GM12878 (cell line): ENCODE measurements around the gene ADRA2B. TPM values are rescaled to one million over a fixed set of nuclear protein-coding genes. Genes with fewer than 3 reads are reported as not detected.

Experiments
- ATAC-seq: fragments of 200-7000 bp; cut with Tn5 transposase; 3 replicates; pipeline ENCODE4 v1.9.1; 2020; ENCODE audit warnings: mild to moderate bottlenecking, moderate library complexity
- BruUV-seq: library from RNA; stranded (reverse); fragments of 400-500 nt; replicated peaks from 2 replicates; lab custom pipeline; 2021; lab: Mats Ljungman, UMichigan
- CTCF ChIA-PET: fragments of 300-600 bp; sonication (Branson Sonifier 250); formaldehyde crosslinking; extraction: SDS; loops from one replicate; lab custom pipeline; 2021; ENCODE audit warnings: inconsistent platforms; lab: Yijun Ruan, JAX
- POLR2A ChIA-PET: fragments of 350-600 bp; formaldehyde crosslinking; extraction: SDS; loops from one replicate; lab custom pipeline; 2021; ENCODE audit warnings: inconsistent platforms; lab: Charles Lee
- RAD21 ChIA-PET: fragments of 300-600 bp; sonication (Branson Sonifier 250); formaldehyde crosslinking; loops from one replicate; lab custom pipeline; 2023; ENCODE audit warnings: antibody characterized with exemption; ENCODE audit not compliant: unreplicated experiment; lab: Charles Lee
- SMC1A ChIA-PET: fragments of 300-600 bp; sonication (Branson Sonifier 250); formaldehyde crosslinking; loops from one replicate; lab custom pipeline; 2023; ENCODE audit not compliant: unreplicated experiment, uncharacterized antibody; lab: Charles Lee
- DNase-seq: peaks from one replicate; pipeline ENCODE4 v3.0.0-alpha.2; 2011; ENCODE audit warnings: low read depth, low spot score
- FAIRE-seq: peaks from 3 replicates; lab custom pipeline; 2011; peaks lifted over from hg19 to GRCh38; lab: Jason Lieb, UNC
- H2AFZ ChIP-seq: 2 replicates; pipeline ENCODE4 v1.6.0; 2011; ENCODE audit warnings: low read depth, low read length, control low read depth; ENCODE audit not compliant: control insufficient read depth
- H3K27ac ChIP-seq: 2 replicates; pipeline ENCODE4 v1.5.1; 2011; ENCODE audit warnings: control low read depth; ENCODE audit not compliant: control insufficient read depth, insufficient read depth
- H3K27me3 ChIP-seq, 2 experiments: replicated peaks in 1 of 2; 2 replicates each; pipeline versions ENCODE4 v1.6.0 to v1.6.1; 2011; ENCODE audit warnings: low read length in 1 of 2; ENCODE audit not compliant: control insufficient read depth in 2 of 2, insufficient read depth in 2 of 2
- H3K36me3 ChIP-seq, 2 experiments: 2 replicates each; pipeline ENCODE4 v1.5.1; 2011; ENCODE audit warnings: low read length in 1 of 2; ENCODE audit not compliant: control insufficient read depth in 2 of 2, insufficient read depth in 2 of 2
- H3K4me1 ChIP-seq: 2 replicates; pipeline ENCODE4 v1.6.1; 2011; ENCODE audit warnings: mild to moderate bottlenecking, low read length, moderate library complexity, mixed read lengths; ENCODE audit not compliant: control insufficient read depth, insufficient read depth
- H3K4me2 ChIP-seq: 2 replicates; pipeline ENCODE4 v1.6.0; 2011; ENCODE audit warnings: control low read depth; ENCODE audit not compliant: control insufficient read depth, insufficient read depth
- H3K4me3 ChIP-seq: fragments of 200-600 bp; sonication (generic); 2 replicates; pipeline ENCODE4 v1.5.1; 2016
- H3K79me2 ChIP-seq: 2 replicates; pipeline ENCODE4 v1.6.0; 2011; ENCODE audit warnings: low read length; ENCODE audit not compliant: control insufficient read depth, insufficient read depth
- H3K9ac ChIP-seq: 2 replicates; pipeline ENCODE4 v1.8.0; 2011; ENCODE audit warnings: low read length, control low read depth, mixed read lengths; ENCODE audit not compliant: control insufficient read depth, insufficient read depth
- H3K9me3 ChIP-seq: replicated peaks from 3 replicates; pipeline ENCODE4 v1.5.1; 2011; ENCODE audit warnings: mild to moderate bottlenecking, low read length; ENCODE audit not compliant: control insufficient read depth, insufficient read depth
- H4K20me1 ChIP-seq: 2 replicates; pipeline ENCODE4 v1.6.0; 2011; ENCODE audit not compliant: control insufficient read depth, insufficient read depth
- E2F4 ChIP-seq: IDR thresholded peaks from 2 replicates; pipeline ENCODE4 v1.6.1; 2012; ENCODE audit warnings: low read depth, low read length, improper control_type of control experiment
- WGBS: methylation state at CpG from one replicate; pipeline ENCODE4 v1.1.6; 2016; ENCODE audit warnings: low lambda C conversion rate; ENCODE audit not compliant: insufficient replicate concordance, insufficient coverage; ENCODE audit errors: missing lambda C conversion rate; 5-methylcytosine and 5-hydroxymethylcytosine counted together
- in situ Hi-C: fragments of 300-500 bp; cut with MboI; formaldehyde crosslinking; loops from 9 replicates; pipeline ENCODE4 v1.14.3; 2018; ENCODE audit warnings: mixed read lengths
- intact Hi-C: fragments of 100-400 bp; cut with micrococcal nuclease; formaldehyde crosslinking; loops from one replicate; pipeline ENCODE4 v1.14.2; 2022; ENCODE audit not compliant: unreplicated experiment
- polyA plus RNA-seq, 11 experiments: library from polyadenylated mRNA; depleted of rRNA in 4 of 11; unstranded in 6 of 11; stranded (reverse) in 5 of 11; fragments of >200 nt; fragmentation: Nextera tagmentation in 4 of 11; fragmentation: Illumina TruSeq in 1 of 11; extraction: Ambion mirVana in 4 of 11; extraction: Trizol in 1 of 11; gene quantifications; 1 replicate in 1 of 11; 2 replicates in 10 of 11; pipeline versions ENCODE4 v1.2.1 to v1.2.3, GENCODE V29; 2011 to 2016; ENCODE audit warnings: inconsistent platforms in 2 of 11, missing spikeins in 2 of 11, low read depth in 1 of 11
- total RNA-seq, 4 experiments: library from RNA; depleted of rRNA in 3 of 4; stranded (reverse); fragments of >200 nt in 3 of 4; fragmentation: Illumina TruSeq in 1 of 4; extraction: Trizol in 1 of 4; gene quantifications; 2 replicates each; pipeline versions ENCODE4 v1.2.1 to v1.2.3, GENCODE V29; 2013 to 2021

The ADRA2B gene
- total and polyA plus RNA-seq, 10 of the 15 experiments (the other 5 are each of a cell fraction or from before 2014, with no cell fraction given) = 0.01 to 0.10 (median 0.04) TPM; not detected in 6

GRCh38 chr2:96150791-96151594 is 34.6 kb upstream of the ADRA2B start:
- in situ Hi-C loops (no loop called here), intact Hi-C loops (no loop called here)
- H3K9me3 ChIP-seq = no peaks in the 10 kb centered on the region
- no peak overlapping the region for H3K4me3 ChIP-seq
- no peak overlapping the region for H3K9ac ChIP-seq
- CTCF ChIA-PET = interaction anchor here (1.0 to 1.6 kb wide), 2 partner anchors 8 to 13 kb away, joined by 3 to 4 read pairs; no protein-coding TSS in a partner anchor
- 86% methylated on average over 14 of the region's 14 CpGs for WGBS
- no peaks in the 10 kb centered on the region for H3K36me3 ChIP-seq
- POLR2A ChIA-PET = interaction anchor here (0.7 kb wide), 1 partner anchor 18 kb away, joined by 3 read pairs; no protein-coding TSS in a partner anchor
- H3K27ac ChIP-seq = no peak overlapping the region
- H3K27me3 ChIP-seq = no peaks in the 10 kb centered on the region
- no peaks in the 10 kb centered on the region for H4K20me1 ChIP-seq
- H3K4me2 ChIP-seq = no peak overlapping the region
- no peak overlapping the region for H2AFZ ChIP-seq
- peak; percentile 7 for FAIRE-seq
- RAD21 ChIA-PET = interaction anchor here (1.0 to 2.0 kb wide), 4 partner anchors 10 to 23 kb away, joined by 3 to 9 read pairs (median 5); partner anchors contain the start of gene ASTL
- peaks cover 36% of the 10 kb centered on the region for H3K4me1 ChIP-seq
- TF ChIP-seq E2F4 = no peak
- no peak for ATAC-seq
- SMC1A ChIA-PET = interaction anchor here (0.7 to 1.6 kb wide), 6 partner anchors 10 to 33 kb away, joined by 3 to 6 read pairs (median 4); no protein-coding TSS in a partner anchor
- DNase-seq = no peak
- no peaks in the 10 kb centered on the region; the same call in 1 of the 2 replicates for H3K79me2 ChIP-seq
- BruUV-seq = no TSS peak
